Endometrial microvascular endothelial cells (primary cell): ENCODE data around the gene POLR2L. TPM values are rescaled to one million over a fixed set of nuclear protein-coding genes. Genes with fewer than 3 reads are reported as not detected.

Experiments used
- in situ Hi-C: cut with HindIII; loops from 2 replicates; pipeline ENCODE4 v1.10.0; 2017; ENCODE audit warnings: low sequenced_read_pairs, low pct_unique_long_range_greater_than_20kb; ENCODE audit errors: inconsistent ontology term
- total RNA-seq: library from RNA; depleted of rRNA; stranded (reverse); fragments of >200 nt; gene quantifications from one replicate; pipeline ENCODE4 v1.2.3, GENCODE V29; 2015; ENCODE audit errors: inconsistent ontology term

Gene POLR2L
- total RNA-seq, 1 donor from 2014 or later, result 315 TPM

DNA sequence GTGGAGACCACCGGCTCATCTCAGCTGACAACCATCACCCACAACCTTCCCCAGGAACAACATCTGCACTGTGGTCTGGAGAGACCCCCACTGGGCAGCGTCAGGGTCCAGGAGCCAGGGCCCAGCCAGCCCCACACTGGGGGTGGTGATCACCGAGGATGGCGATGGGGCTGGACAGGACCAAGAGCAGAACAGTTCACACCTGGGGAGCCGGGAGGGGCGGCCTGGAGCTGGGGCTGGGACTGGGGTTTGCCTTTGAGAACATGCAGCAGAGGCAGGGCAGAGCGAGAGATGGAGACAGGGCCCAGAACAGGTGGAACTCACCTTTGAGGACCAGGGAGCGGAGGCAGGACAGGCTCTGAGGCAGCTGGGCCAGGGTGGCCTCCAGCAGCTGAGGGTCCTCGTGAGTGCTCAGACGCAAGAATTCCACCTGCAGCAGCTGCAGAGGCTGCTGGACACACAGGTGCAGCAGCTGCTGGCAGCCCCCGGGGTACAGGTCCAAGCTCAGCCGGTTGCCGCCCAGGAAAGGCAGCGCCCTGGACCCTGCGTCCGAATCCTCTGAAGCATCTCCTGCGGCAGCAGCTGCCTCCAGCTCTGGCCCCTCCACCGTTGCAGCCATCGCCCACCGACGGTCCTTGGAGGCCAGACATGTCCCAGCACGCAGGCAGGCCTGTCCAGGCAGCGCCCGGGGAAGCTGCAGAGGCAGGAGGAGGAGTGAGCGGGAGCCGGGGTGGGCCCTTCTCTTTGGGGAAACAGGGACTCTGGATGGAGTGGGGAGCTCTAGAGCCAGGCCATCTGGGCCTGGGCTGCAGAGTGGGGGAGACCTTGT lies 38.3 kb downstream of the POLR2L start:
- in situ Hi-C loops, result no loop called here

DNA sequence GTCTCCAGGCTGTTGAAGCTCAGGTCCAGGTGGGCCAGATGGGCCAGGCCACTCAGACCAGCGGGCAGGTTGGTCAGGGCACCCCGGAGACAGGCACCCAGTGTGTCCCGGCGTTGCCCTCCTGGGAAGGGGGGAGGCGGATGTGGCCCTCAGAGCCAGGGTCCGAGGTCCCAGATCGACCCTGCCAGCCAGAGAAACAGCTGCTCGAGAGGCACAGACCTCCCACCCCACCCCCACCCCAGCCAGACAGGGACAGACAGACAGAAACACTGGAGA lies 38.9 kb downstream of the POLR2L start:
- in situ Hi-C loops, result no loop called here

DNA sequence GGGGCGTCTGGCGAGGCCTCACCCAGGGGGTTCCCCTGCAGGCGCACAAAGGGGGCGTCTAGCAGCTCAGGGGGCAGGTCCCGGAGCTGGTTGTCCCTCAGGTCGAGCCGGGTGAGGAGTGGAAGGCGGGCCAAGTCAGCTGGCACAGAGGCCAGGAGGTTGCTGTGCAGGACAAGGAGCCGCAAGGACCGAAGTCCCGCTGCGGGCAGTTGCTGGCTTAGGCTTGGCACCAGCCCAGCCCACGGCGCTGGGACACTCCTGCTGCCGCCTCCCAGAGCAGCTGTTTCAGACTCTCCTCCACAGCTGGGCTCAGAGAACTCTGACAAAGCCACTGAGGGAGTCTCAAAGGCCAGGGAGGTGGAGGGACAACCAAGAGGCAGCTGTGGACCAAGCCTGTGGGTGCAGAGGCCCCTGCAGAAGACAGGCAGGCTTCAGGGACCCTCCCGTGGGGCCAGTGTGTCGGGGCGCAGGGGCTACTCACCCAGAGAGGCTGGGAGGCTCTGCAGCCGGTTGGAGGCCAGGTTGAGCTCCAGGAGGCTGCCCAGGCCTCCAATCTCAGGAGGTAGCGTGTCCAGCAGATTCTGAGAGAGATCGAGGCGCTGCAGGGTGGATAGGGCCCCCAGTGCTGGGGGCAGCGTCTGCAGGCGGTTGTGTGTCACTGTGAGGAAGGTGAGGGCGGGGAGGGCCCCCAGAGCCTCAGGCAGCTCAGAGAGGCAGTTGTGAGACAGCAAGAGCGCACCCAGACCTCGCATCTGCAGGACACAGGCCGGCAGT lies 39.4 kb downstream of the POLR2L start:
- in situ Hi-C loops, result no loop called here

DNA sequence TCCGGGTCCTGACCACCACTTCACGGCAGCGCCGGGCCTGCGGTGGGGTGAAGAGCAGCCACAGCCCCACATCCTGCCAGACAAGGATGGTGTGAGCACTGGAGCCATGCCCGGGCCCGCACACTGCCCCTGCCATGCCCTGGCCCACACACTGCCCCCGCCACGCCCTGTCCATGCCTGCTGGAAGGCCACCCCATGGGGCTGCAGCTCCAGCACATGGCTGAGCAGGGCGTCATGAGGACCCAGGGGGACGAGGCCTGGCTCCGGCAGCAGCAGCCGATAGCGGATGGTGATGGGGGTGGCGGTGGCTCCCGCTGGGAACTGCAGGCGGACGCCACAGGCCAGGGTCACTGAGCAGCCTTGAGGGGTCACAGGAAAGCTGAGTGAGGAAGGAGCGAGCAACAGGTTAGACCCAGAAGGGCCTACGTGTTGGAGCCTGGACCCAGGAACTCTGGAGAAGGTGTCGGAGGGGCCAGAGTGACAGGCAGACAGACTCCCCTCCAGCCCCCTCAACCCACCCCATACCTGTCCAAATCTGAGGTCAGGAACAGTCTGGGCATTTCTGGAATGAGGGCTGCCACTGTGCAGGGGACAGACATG lies 40.2 kb downstream of the POLR2L start:
- in situ Hi-C loops, result no loop called here

DNA sequence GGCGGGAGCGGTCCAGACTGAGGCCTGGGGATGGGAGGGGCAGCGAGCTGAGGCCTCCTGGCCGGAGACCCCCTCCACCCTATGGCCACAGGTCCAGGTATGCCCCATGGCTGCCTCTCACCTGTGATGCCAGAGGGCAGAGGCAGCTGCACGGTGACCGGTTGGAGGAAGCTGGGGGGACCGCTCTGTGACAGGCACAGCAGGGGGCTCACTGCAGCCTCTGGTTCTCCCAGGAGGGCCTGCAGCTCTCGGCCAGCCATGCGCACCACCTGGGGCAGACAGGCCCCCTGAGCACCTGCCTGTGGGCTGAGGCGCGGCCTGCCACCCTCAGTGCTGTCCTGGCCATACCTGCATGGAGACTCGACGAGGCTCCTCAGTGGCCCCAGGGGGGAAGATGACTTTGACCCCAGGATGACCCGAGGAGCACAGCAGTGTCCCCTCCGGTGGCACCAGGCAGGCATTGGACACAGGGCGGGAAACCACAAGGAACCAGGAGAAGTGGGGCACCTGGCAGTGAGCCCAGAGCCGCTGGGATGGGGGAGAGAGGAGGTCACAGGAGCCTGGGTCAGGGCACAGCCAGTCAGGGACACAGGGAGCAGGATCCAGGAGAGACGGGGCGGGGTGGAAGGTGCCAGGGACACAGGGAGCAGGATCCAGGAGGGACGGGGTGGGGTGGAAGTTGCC lies 41.1 kb downstream of the POLR2L start:
- in situ Hi-C loops, result no loop called here

DNA sequence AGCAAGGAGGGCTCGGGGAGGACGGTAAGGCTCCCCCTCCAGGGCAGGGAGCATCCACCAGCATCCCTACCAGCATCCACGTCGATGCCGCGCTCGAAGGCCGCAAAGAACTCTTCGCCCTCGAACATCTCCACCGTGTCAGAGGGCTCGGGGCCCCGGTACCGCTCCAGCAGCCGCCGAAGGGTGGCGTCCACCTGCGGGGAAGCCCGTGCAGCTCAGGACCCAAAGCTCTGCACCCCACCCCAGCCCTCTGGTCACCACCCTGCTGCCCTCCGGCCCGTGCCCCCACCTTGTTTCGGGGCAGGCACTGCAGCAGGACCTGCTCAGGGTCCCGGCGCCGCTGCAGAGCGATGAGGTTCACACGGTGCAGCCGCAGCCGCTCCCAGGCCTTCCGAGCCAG lies 41.9 kb downstream of the POLR2L start:
- in situ Hi-C loops, result no loop called here

DNA sequence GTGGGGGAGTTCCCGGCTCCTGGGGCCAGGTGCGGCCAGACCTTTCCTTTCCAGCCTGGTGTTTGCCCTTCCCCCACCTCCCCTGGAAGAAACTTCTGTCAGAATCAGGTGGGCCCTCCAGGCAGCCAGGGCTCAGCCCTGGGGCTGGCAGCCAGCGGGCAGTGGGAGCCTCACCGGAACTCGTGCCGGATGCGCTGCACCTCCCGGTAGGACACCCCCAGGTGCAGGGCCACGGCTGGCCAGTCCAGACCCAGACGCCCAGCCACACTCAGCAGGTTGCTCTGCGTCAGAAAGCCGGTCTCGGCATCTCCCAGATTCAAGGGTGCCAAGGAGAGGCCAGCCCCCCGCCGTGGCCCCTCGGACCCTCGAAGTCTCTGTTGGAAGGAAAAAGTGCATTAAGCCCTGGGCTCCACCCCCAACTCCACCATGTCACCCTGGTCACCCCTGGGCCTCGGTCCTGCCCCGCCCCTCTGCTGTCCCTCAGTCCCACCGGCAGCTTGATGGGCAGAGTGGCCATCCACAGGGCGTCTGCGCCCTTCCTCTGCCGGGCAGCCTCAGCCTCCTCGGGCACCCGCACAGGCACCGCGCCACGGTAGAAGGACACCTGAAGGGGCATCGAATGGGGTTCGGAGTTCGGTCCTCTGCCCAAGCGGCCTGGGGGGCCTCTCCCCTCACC lies 42.5 kb downstream of the POLR2L start:
- in situ Hi-C loops, result no loop called here

DNA sequence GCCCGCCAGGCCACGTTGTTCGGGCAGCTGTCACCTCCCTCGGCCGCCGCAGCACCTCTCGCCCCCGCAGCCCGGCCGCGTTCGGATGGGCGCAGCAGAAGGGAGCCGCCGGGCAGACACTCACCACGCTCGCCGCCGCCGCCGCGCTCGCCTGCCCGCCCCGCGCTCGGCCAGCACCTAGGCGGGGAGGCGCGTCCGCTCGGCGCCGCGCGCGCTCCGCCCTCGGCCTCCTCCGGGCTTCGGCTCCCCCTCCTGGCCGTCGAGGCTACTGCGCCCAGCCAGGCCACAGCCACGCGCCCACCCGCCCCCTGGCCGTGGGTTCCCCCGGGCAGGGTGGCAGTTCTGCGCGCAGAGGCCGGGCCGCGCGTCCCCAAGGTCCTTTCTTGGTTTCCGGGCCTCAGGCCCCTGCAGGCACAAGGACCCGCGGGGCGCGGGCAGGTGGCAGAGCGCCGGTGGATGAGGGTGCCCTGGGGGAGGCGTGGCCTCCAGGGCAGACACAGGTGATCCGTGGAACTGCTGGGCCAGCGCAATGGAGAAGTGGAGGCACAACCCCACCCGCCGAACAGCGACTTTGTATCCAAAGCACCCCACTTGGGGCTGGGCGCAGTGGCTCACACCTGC lies 44.1 kb downstream of the POLR2L start, which contains the start of gene SLC25A22:
TSS of gene SLC25A22 (minus strand) at position 189 of the 621 bp plus-strand sequence. CDS start 3,275 bp downstream, outside the sequence.
- in situ Hi-C loops, result no loop called here

DNA sequence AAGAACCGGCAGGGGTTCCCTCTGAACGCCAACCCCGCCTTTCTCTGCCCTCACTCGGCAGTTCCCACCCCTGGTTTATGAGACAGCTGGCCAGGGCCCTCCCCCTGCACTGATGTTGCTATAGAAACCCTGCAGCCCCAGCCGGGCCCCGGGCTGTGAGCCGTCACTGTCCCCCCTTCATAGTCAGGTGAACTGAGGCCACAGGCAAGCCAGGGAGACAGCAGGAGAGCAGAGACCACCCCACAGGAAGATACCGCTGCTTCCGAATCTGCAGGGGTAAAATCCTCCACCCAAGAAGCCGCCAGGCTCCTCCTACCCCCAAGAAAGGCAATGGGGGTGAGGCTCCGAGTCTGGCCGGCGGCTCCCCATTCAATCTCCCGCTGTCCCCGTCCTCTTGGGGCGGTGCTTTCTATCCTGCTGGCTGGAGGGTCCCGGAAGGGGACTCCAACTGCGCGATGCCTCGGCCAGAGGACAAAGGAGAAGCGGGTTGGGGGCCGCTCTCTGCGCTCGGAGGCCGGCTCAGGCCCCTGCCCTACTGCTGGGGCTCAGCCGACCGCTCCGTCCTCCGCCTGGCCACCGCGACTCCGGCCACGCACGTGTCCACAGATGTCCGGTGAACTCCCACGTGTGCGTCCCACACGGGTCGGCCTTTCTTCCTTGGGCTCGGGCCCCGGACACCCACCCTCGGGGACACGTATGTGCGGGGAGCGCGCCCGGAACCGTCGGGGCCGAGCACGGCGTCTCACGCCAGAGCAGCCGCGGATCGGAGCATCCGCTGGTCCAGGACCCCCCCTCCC lies 44.8 kb downstream of the POLR2L start:
- in situ Hi-C loops, result no loop called here

DNA sequence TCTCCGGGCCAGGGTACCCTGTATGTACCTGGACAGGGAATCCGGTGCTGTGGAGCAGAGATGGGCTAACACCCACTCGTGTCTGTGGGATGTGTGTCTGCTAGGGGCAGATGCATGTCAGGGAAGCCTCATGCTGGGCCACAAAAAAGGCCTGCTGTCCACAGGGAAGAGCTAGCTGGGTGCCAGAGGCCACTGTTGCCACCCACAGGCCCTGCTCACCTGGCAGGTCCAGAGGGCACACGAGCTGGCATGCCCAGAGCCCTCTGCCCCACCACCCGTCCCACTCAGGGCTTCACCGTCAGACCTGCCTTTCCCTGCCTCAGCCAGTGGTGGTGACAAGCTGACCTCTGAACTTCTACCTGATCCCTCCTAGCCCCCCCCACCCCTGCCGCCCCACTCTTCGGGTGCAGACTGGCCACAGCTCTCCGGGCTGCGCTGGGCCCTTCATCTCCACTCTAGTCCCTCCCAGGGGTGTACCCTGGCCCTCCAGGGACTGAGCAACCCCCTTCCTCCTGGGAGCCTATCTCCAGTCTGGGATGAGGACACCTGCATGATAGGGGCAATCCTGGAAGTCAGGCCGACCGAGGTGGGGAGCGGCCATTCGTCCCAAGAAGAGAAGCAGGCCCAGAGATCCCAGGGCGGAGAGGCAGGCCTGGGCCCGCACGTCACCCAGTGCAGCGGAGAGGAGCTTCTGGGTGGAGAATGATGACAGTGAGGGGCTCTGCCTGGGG lies 45.6 kb downstream of the POLR2L start:
- in situ Hi-C loops, result no loop called here

DNA sequence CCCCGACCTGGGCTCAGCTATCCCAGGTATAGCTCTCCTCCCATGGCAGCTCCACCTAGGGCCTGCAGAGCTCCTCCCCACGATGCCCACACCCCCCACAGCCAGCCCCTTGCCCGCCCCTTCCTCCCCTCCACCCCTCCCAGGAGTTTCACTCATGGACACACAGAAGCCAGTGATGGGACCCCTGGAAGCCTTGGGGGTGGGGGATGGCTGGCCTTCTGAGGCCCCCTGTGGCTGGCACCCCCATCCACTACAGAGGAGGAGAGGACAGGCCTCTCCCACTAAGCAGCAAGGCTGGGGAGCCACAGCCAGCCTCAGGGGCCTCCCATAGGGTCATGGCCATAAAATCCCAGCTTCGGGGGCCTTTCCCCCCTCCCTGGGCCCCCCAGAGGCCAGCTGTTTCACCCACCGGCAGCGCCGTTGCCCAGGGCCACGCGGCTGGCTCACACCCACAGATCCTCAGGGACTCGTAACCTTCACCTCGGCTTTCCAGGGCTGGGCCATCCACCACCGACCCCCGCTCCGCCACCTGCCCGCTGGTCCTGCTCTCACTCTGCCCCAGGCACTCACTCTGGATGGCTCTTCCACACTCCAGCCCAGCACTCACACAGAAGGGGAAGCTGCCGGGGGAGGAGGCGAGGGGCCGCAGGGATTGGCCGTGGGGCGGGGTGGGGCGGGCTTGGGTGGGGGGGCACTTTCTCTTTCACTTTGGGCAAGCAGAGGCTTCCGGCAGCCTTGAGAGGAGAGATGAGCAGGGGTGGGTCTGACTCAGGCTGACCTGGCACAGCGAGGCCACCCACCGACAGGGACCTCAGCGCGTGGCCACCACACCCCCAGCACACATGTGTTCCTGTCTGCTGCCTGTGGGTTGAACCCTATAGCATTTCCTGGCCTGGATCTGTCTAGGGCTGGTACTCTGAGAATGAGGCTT lies 46.4 kb downstream of the POLR2L start:
- in situ Hi-C loops, result no loop called here

DNA sequence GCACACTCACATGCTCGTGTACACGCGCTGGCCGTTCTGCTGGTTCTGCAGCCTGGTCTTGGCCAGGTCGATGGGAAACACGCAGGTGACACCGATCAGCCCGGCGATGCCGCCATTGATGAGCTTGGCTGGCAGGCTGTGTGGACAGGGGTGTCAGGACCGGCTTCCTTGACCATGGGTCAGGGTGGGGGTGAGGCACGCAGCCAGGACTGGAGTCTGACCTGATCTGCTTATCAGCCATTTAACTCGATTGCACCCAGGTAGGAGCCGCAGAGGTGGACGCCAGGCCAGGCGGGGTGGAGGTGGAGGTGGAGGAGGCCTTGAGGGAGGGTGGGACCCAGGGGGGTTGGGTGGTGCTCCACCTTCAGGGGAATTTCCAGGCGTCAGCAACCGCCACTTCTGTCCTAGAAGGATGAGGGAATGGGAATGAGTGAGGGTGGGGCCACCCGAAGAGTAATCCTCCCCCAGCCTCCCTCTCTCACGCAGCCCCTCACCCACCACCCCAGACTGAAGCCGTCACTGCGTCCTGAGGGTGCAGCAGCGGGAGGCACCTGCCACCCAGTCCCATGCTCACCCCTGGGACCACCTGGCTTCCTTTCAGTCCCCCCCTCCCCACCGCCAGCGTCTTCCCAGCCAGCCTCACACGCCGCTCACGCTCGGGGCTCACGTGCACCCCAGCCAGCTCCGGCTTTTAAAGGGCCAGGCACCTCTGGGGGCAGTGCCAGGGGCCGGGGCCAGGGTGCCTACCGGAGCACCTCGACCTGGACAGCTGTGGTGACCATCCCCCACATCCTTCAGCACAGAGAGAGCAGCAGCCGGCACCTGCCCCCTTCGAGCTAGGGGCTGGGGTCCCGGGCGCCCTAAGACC lies 47.3 kb downstream of the POLR2L start:
- in situ Hi-C loops, result no loop called here

DNA sequence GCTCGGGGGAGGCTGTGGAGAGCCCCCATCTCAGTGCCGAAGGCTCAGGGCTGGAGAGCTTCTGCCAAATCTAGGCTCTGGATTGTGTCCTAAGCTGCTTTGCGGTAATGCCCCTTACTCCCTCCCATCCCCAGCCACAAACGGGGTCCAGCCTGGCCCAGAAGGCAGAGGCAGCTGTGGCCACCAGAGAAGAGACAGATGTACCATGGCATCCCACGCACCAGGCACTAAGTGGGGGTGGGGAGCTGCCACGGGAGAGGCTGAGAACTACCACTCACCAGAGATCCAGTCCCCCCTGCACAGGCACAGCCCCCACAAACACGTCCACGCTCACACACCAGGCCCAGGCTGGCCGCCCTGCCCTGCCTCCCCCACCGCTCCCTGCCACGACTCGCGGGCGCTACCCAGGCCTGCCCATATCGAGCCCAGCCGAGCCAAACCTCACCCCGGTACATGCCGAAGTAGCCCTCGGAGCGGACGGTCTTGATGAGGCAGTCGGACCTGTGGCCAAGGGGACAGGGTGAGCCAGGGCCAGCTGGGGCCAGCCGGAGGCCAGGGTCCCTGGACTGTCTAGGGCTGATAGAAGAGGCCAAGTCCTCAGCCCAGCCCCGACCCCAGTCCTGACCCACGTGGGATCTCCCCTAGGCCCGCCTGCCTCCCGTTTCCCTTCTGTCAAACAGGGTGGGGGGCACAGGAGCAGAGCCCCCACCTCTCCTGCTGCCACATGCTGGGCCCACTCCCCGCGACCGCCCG lies 48.1 kb downstream of the POLR2L start:
- in situ Hi-C loops, result no loop called here

DNA sequence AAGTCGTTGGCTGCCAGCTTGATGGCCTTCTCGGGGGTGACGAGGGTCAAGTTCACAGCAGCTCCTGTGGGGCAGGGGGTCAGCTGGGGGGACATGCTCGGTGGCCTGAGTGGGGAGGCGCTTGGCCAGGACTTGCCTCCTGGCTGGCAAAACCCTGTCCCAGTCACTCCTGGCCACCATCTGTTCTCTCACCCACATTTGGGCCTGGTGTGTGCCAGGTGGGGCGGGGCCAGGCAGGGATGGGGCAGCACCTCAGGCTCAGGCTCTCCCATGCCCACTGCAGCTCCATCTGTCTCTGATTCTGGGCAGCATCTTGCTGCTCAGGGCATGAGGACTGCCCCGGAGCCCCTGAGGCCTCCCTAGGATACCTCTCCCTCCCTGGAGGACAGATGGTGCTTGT lies 48.8 kb downstream of the POLR2L start:
- in situ Hi-C loops, result no loop called here

DNA sequence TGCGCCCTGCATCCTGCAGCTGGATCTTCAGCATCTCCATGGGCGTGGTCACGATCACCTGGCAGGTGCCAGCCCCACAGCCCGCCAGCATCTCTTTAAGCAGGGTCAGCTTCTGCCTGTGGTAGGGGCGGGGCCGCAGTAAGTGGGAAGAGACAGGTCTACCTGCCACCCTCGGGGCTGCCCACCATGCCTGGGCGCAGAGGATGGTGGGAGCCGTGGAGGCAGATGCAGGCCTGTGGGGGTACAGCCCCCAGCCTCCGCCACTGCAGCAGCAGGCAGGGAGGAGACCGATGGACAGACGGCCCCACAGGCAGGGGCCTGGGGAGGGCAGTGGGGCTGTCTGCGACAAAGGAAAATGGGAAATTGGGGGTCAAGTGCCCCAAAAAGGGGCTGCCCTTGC lies 49.5 kb downstream of the POLR2L start:
- in situ Hi-C loops, result no loop called here
